Articular chondrocyte of knee joint (primary cell): ENCODE results near the gene NUP160. TPM values are rescaled to one million over a fixed set of nuclear protein-coding genes. Genes with fewer than 3 reads are reported as not detected.

Experiments used
- small RNA-seq: library from RNA; depleted of rRNA; stranded (forward); fragments of <200 nt; gene quantifications from one replicate; pipeline ENCODE3, GENCODE V24; 2012
- total RNA-seq: library from RNA; depleted of rRNA; stranded (reverse); fragments of >200 nt; gene quantifications from 2 replicates; pipeline ENCODE4 v1.2.3, GENCODE V29; 2012

NUP160 gene, protein sequence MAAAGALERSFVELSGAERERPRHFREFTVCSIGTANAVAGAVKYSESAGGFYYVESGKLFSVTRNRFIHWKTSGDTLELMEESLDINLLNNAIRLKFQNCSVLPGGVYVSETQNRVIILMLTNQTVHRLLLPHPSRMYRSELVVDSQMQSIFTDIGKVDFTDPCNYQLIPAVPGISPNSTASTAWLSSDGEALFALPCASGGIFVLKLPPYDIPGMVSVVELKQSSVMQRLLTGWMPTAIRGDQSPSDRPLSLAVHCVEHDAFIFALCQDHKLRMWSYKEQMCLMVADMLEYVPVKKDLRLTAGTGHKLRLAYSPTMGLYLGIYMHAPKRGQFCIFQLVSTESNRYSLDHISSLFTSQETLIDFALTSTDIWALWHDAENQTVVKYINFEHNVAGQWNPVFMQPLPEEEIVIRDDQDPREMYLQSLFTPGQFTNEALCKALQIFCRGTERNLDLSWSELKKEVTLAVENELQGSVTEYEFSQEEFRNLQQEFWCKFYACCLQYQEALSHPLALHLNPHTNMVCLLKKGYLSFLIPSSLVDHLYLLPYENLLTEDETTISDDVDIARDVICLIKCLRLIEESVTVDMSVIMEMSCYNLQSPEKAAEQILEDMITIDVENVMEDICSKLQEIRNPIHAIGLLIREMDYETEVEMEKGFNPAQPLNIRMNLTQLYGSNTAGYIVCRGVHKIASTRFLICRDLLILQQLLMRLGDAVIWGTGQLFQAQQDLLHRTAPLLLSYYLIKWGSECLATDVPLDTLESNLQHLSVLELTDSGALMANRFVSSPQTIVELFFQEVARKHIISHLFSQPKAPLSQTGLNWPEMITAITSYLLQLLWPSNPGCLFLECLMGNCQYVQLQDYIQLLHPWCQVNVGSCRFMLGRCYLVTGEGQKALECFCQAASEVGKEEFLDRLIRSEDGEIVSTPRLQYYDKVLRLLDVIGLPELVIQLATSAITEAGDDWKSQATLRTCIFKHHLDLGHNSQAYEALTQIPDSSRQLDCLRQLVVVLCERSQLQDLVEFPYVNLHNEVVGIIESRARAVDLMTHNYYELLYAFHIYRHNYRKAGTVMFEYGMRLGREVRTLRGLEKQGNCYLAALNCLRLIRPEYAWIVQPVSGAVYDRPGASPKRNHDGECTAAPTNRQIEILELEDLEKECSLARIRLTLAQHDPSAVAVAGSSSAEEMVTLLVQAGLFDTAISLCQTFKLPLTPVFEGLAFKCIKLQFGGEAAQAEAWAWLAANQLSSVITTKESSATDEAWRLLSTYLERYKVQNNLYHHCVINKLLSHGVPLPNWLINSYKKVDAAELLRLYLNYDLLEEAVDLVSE (N-terminal part only)
- total RNA-seq = 30.6 and 34.2 TPM in 2 replicates

GRCh38 chr11:47847892-47848699 lies at the start of gene NUP160:
NUP160 (minus strand) TSS chr11:47848350; CDS start chr11:47848318, 32 bp downstream.

Small RNA genes lying within 50 kb of the gene (small RNA-seq; reads per million reads assigned to genes)
- gene AC021443.1 = not detected
- gene RF00019 = not detected
- gene RNA5SP340 = not detected

Other genes starting within 250 kb of the NUP160 start
- gene MTCH2, start 205.8 kb downstream of the NUP160 start, total RNA-seq = 82.2 and 87.4 TPM in 2 replicates
- 0.78 and 0.97 TPM in 2 replicates for gene AGBL2, start 133.0 kb downstream of the NUP160 start, total RNA-seq
- 86.0 and 131 TPM in 2 replicates for gene FNBP4, start 81.0 kb downstream of the NUP160 start, total RNA-seq
- 10.1 and 10.6 TPM in 2 replicates for gene PTPRJ, start 132.2 kb upstream of the NUP160 start, total RNA-seq